K562 treated with DMSO at 1 percent for 48 hours (cell line): ENCODE measurements around the gene SEC63. TPM values are rescaled to one million over a fixed set of nuclear protein-coding genes. Genes with fewer than 3 reads are reported as not detected.

Experiments
- total RNA-seq: library from RNA; unstranded; fragments of 300-600 nt; gene quantifications from 2 replicates; pipeline ENCODE4 v1.2.3, GENCODE V29; 2022; ENCODE audit warnings: low replicate concordance; ENCODE audit errors: extremely low read depth

The SEC63 gene
- not detected in 2 replicates for total RNA-seq

GRCh38 chr6:107957909-107958688 is at the start of gene SEC63:
Gene SEC63 (minus strand): TSS chr6:107958208. CDS start chr6:107958009, 199 bp downstream.

Other genes with a start within 250 kb of the SEC63 start
- gene SCML4, start 133.9 kb downstream of the SEC63 start, total RNA-seq, result not detected in 2 replicates
- not detected in 2 replicates for gene OSTM1, start 116.5 kb upstream of the SEC63 start, total RNA-seq
- gene NR2E1, start 207.8 kb upstream of the SEC63 start, total RNA-seq, result not detected in 2 replicates